SK-N-MC (cell line): ENCODE data around the gene ANKRD44.

ENCODE experiments used
- EZH2 ChIP-seq: fragments of 200-600 bp; sonication (generic); IDR thresholded peaks from one replicate; pipeline ENCODE4 v1.6.1; 2017; ENCODE audit warnings: antibody characterized with exemption
- FOXP2 ChIP-seq: optimal IDR thresholded peaks from 2 replicates; pipeline ENCODE3; 2011; ENCODE audit warnings: mild to moderate bottlenecking, moderate library complexity; ENCODE audit not compliant: insufficient read depth; ENCODE audit errors: extremely low read length, control extremely low read depth
- POLR2AphosphoS5 ChIP-seq: IDR thresholded peaks from 2 replicates; pipeline ENCODE4 v1.6.1; 2012; ENCODE audit warnings: mild to moderate bottlenecking, low read depth, low read length, borderline replicate concordance

DNA sequence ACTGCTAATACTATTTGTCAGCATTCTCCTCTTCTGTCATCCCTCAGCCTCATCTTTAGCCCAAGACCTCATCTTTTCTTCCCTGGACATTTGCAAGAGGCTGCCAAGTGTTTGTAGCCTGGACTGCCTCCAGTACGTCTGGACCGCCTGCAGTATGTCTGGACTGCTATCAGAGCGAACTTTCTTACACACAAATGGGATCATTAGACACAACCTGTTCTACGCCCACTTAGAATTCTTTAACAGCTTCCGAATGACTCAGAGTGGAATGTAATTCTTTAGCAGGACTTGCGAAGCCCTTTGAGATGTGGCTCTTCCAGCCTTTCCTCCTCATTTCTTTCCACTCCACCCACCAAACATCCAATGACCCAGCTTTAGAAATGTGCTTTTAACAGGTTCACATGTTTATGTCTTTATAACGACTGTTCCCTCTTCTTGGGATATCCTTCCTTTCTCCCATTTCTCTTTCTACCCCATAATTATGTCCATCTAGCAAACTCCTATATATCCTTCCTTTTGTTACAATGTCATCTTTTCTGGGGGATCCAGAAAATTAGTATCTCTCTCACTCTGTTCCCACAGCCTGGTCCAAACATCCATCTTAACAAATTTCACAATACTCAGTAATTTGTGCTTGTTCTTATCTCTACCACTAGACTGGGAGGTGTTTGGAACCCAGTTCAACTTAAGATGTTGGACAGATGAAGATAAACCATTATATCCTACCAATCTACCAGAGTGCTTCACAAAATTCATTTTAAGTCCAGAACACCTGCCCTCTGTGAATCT lies 212.8 kb downstream of the ANKRD44 start:
- no peak for TF ChIP-seq EZH2
- TF ChIP-seq FOXP2, result no peak
- no peak for TF ChIP-seq POLR2AphosphoS5
